SH-SY5Y (cell line): Measurements from ENCODE around the gene AMPD1.

Experiments used
- GATA2 ChIP-seq: IDR thresholded peaks from 2 replicates; pipeline ENCODE4 v1.6.1; 2011; ENCODE audit warnings: mild to moderate bottlenecking, low read depth, low read length
- GATA3 ChIP-seq: IDR thresholded peaks from 2 replicates; pipeline ENCODE4 v1.6.1; 2011; ENCODE audit warnings: low read depth, mild to moderate bottlenecking, low read length, moderate library complexity

DNA sequence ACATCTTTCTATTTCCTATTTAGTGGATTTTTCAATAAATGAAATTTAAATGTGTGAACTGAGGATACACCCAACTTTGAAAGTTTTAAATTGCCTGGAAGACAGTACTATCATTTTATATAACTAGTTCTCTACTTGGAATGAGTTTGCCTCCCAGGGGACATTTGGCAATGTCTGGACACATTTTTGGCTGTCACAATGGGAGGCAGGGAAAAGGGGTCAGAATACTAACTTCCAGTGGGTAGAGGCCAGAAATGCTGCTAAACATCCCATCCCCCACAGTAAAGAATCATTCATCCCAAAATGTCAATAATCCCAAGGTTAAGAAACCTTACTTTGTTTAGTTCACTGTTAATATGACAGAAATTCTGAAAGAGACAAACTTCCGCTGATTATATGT, 34.4 kb upstream of the AMPD1 start:
- TF ChIP-seq GATA2 = no peak
- TF ChIP-seq GATA3 = no peak
